RCC 7860 (cell line): Measurements from ENCODE around the gene PRSS23.
"Not testable (repeated sequence)": the region's sequence is repeated elsewhere in the genome, so short reads cannot be mapped to it uniquely, and the experiment has no call there.

Experiments
- DNase-seq: peaks from one replicate; pipeline ENCODE4 v3.0.0-alpha.2; 2015; ENCODE audit warnings: low spot score
- FAIRE-seq: peaks from 2 replicates; lab custom pipeline; 2012; peaks lifted over from hg19 to GRCh38; lab: Jason Lieb, UNC

PRSS23 gene, protein sequence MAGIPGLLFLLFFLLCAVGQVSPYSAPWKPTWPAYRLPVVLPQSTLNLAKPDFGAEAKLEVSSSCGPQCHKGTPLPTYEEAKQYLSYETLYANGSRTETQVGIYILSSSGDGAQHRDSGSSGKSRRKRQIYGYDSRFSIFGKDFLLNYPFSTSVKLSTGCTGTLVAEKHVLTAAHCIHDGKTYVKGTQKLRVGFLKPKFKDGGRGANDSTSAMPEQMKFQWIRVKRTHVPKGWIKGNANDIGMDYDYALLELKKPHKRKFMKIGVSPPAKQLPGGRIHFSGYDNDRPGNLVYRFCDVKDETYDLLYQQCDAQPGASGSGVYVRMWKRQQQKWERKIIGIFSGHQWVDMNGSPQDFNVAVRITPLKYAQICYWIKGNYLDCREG

GRCh38 chr11:86800076-86800959, at the start of gene PRSS23:
Gene PRSS23 (plus strand): TSS chr11:86800542. CDS start chr11:86807644, 7,102 bp downstream.
- no peak for FAIRE-seq
- peak; percentile 22 for DNase-seq

GRCh38 chr11:86753459-86753858, 46.9 kb upstream of the PRSS23 start:
- no peak for FAIRE-seq
- no peak for DNase-seq

GRCh38 chr11:86755146-86755545, 45.2 kb upstream of the PRSS23 start:
- no peak for DNase-seq
- no peak for FAIRE-seq

DNA sequence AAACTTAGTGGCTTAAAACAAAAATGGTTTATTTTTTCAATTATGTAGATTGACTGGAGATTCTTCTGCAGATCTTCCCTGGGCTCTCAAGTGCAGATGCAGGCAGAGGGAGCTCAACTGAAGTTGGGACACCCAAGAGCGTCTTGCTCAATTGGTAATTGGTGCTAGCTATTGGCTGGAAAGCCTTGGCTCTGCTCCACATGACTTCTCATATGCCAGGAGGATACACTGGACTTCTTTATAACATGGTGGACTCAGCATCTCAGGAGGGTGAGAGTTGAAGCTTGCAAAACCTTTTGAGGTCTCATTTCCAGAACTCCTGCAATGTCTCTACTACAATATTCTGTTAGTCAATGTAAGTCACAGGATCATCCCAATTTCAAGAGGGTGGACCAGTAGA, 42.2 kb upstream of the PRSS23 start:
- DNase-seq (no peak), FAIRE-seq (no peak)

- no peak for DNase-seq
- no peak for FAIRE-seq
Measured at GRCh38 chr11:86760577-86760976, 39.8 kb upstream of the PRSS23 start.

DNA sequence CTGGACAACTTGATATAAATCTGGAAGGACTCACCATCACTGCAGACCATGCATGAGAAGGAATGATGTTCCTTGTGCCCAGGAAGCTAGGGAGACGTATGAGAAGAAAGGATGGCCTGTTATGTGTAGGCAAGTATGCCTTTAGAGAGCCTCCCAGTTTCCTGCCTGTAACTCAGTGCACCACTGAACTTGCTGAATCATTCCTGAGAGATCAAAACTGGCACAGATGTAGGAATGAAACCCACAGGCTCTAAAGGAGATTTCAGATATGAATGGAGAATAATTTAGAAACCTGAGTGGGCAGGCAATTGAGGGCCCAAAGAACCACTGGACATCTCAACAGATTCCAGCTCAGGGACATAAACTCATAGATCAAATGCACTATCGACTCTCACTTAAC, 38.4 kb upstream of the PRSS23 start:
- FAIRE-seq (no peak), DNase-seq (peak; percentile 28)

DNA sequence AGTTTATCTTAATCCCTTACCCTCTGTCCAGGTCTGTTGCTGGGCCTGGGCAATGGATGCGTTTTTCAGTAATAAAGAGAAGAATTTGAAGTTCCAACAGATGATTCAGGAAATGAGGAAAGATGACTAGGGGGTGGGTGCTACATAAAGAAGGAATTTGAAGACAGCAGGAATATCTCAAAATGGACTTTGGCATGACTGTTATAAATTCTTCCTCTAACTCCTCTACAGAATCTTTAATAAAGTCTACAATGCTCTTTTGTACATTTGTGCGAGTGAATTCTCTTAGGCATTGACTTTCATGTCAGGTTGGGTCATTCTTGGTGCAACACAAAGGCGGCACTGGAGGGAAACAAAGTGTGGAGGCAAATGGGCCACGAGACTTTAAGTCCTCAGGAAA, 35.1 kb upstream of the PRSS23 start:
- FAIRE-seq (no peak), DNase-seq (no peak)

DNA sequence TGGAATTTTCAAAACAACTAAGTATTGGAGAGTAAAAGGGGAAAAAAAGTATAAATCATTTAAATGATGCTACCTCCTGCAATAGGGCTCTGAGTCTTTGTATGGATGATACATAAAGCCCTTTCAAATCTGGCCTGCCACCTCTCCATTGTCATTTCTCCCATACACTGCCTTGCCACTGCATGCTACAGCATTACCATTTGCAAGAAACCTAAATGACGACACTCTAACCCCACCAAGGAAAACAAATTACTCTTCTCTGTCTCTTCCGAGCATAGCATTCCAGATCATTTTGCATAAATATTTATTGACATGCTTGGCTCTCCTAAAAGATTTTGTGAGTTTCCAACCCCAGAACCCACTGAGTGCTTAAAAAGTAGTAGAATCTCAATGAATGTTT, 34.5 kb upstream of the PRSS23 start:
- no peak for DNase-seq
- no peak for FAIRE-seq

GRCh38 chr11:86769219-86769618, 31.1 kb upstream of the PRSS23 start:
- DNase-seq (no peak), FAIRE-seq (no peak)

DNA sequence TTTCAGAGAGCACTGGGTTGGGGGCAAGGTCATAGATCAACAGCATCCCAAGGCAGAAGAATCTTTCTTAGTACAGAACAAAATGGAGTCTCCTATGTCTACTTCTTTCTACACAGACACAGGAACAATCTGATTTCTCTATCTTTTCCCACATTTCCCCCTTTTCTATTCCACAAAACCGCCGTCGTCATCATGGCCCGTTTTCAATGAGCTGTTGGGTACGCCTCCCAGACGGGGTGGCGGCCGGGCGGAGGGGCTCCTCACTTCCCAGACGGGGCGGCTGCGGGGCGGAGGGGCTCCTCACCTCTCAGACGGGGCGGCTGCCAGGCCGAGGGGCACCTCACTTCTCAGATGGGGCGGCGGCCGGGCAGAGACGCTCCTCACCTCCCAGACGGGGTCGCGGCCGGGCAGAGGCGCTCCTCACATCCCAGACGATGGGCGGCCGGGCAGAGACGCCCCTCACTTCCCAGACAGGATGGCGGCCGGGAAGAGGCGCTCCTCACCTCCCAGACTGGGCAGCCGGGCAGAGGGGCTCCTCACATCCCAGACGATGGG, 29.8 kb upstream of the PRSS23 start:
- FAIRE-seq, DNase-seq: not testable (repeated sequence)

- DNase-seq = no peak
- no peak for FAIRE-seq
Measured at GRCh38 chr11:86772999-86773398, 27.3 kb upstream of the PRSS23 start.

DNA sequence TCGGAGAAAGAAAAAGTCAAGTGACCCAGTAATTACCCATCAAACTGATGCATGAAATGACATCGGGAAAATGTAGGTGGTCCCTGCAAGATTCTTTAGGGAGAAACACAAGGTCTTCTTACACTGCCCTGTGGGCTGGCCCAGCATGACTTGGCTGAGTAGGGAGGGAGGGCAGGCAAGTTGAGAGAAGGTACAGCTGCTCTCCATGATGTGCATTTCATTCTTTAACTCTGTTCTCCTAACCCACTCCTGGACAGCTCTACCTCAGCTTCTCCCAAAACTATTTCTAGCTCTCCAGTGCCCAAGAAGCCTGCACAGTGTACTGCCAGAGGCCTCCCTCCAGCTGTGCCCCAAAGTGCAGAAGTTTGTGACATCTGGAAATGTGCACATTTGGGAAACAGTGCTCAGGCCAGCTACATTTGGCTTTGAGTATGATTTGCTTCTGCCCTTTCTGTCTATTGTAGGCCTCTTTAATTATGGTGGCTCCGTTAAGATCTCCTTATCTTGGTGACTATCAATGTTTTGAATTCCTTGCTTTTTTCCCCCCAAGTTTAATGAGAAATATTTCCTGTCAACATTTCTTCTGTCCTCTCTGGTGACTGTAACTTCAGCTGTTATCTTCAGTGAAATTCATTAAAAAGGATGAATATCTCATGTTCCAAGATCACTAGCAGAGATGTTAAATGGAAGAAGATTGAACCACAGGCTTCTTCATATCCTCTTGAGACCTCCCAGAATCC, 26.7 kb upstream of the PRSS23 start:
- no peak for DNase-seq
- FAIRE-seq = no peak

DNA sequence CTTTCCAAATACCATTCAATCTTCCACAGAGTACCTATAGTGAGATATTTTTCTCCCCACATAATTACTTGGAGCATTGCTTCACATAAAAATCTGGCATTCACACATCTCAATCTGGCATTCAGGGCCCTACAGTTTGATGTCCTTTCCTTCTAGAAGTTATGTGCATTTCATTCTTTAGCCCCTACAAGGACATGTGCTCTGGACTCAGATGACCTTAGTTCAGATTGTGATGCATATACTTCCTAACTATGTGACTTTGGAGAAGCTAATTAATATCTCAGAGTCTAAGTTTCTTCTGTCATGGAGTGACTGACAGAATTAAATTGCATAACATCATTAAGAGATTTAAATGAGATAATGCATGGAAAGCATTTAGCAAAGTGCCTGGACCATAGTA, 25.9 kb upstream of the PRSS23 start:
- DNase-seq (no peak), FAIRE-seq (no peak)

DNA sequence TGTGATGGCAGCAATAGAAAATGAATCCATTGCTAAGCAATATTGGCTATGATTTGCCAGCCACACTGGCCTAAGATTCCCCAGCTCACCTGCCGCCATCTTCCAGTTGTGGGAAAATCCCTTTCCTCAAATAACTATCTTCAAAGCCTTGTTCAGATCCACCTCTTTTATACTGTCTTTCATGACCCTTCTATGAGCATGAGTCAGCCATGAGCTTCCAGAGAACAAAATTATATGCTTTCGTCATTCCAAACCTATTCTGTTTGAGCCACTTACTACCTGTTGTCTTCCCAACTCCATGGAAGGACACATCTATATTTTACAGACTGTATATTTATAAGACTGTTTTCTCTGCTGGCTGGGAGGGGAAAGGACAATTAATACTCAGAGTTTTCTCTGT, 25.0 kb upstream of the PRSS23 start:
- FAIRE-seq (no peak), DNase-seq (no peak)

DNA sequence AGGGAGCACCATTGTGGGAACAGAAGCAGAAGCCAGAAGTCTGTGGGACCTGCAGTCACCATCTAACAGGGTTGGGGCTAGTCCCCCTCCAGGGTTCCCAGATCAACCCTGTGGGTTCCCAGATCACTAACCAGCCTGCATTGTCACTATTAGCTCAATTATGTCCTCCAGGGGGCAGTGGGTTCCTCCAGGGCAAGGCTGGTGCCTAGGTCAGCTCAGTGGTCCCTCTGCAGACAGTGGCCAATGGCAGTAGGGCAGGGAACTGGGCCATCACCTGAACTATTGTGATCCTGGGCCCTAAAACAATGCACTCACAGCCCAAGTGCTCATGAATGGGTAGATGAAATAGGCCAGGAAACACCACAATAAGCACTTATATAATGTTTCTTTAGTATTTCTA, 18.8 kb upstream of the PRSS23 start:
- FAIRE-seq = no peak
- no peak for DNase-seq

GRCh38 chr11:86782742-86783141, 17.6 kb upstream of the PRSS23 start:
- FAIRE-seq = no peak
- DNase-seq = no peak

DNA sequence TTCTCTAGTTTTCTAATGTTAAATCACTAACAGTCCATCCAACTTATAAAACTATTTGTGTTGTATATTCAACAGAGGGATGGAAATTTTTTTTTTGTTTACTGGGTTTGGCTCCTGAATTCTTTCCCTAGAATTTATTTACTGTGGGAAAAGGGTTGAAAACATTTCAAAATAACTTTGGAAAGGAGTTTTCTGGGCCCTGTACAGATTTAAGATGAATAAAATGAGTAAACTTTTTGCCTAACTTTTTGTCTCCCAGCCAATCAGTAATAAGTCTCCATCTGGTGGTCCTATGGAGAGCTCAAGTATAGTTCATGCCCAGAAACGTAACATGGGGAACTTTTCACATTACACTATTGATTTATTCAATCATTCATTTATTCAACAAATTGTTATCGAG, 16.7 kb upstream of the PRSS23 start:
- DNase-seq (no peak), FAIRE-seq (no peak)

- DNase-seq = no peak
- FAIRE-seq = no peak
Measured at GRCh38 chr11:86784241-86784681, 16.1 kb upstream of the PRSS23 start.

- no peak for FAIRE-seq
- DNase-seq = no peak
Measured at GRCh38 chr11:86785576-86785975, 14.8 kb upstream of the PRSS23 start.

GRCh38 chr11:86787018-86787536, 13.3 kb upstream of the PRSS23 start:
- DNase-seq (no peak), FAIRE-seq (no peak)

DNA sequence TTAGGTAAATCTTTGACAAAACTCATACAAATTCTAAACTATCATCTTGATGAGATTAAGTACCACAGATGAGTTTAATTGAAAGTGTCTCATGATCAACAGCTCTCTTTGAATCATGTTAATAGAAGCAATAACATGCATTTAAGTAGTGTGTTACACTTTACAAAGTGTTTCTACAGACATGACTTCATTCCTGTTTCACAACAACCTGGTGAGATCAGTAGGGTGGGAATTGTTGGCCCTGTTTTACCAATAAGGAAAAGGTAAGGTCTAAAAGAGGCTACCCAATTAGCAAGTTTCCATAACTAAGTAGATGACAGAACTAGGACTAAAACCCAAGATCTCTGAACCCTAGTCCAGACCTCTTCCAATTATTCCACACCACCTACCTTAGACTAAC, 12.7 kb upstream of the PRSS23 start:
- no peak for DNase-seq
- FAIRE-seq = no peak
